GM18520 (cell line): ENCODE data around the gene MOGAT3.

ENCODE experiments used
- ATAC-seq: cut with Tn5 transposase; IDR thresholded peaks from one replicate; pipeline ENCODE4 v1.9.1; 2021; ENCODE audit not compliant: unreplicated experiment

Gene MOGAT3

GRCh38 chr7:101200862-101201599, at the start of gene MOGAT3:
Gene MOGAT3, minus strand, starts transcription at chr7:101201036. Its CDS starts 182 bp downstream, at chr7:101200854.
- no peak for ATAC-seq

GRCh38 chr7:101250324-101250723, 49.5 kb upstream of the MOGAT3 start:
- no peak for ATAC-seq

- no peak for ATAC-seq
These were observed 47.4 kb upstream of the MOGAT3 start for GRCh38 chr7:101248276-101248675.

- ATAC-seq = no peak
These were observed 44.4 kb upstream of the MOGAT3 start for GRCh38 chr7:101245147-101245668.

GRCh38 chr7:101244375-101245146, 43.7 kb upstream of the MOGAT3 start, which contains the start of gene FIS1:
Gene FIS1, minus strand, starts transcription at chr7:101245081. Its CDS starts 77 bp downstream, at chr7:101245004.
- ATAC-seq = peak; percentile 86

GRCh38 chr7:101243646-101244374, 43.0 kb upstream of the MOGAT3 start:
- no peak for ATAC-seq

GRCh38 chr7:101241443-101242349, 40.9 kb upstream of the MOGAT3 start:
- ATAC-seq = no peak

GRCh38 chr7:101241015-101241363, 40.2 kb upstream of the MOGAT3 start:
- no peak for ATAC-seq

GRCh38 chr7:101240226-101241014, 39.6 kb upstream of the MOGAT3 start:
- no peak for ATAC-seq

- ATAC-seq = no peak
These were observed 39.0 kb upstream of the MOGAT3 start for GRCh38 chr7:101239951-101240220.

GRCh38 chr7:101239191-101239950, 38.5 kb upstream of the MOGAT3 start:
- no peak for ATAC-seq

- no peak for ATAC-seq
These were observed 37.7 kb upstream of the MOGAT3 start for GRCh38 chr7:101238226-101239182.

GRCh38 chr7:101237206-101238067, 36.6 kb upstream of the MOGAT3 start, which contains the start of gene CLDN15:
Gene CLDN15, minus strand, starts transcription at chr7:101237802. Its CDS starts 221 bp downstream, at chr7:101237581.
- no peak for ATAC-seq

GRCh38 chr7:101236292-101236835, 35.5 kb upstream of the MOGAT3 start:
- no peak for ATAC-seq

- no peak for ATAC-seq
These were observed 34.7 kb upstream of the MOGAT3 start for GRCh38 chr7:101235522-101235921.

- no peak for ATAC-seq
These were observed 34.2 kb upstream of the MOGAT3 start for GRCh38 chr7:101235050-101235449.

GRCh38 chr7:101234636-101235035, 33.8 kb upstream of the MOGAT3 start:
- ATAC-seq = no peak
